Cardiac fibroblast (primary cell): ENCODE results near the gene CNOT4.

Experiments
- DNase-seq, 2 donors: peaks; one replicate each; pipeline versions ENCODE4 v3.0.0 to v3.0.0-alpha.2; 2010; ENCODE audit warnings: low read depth in 2 of 2
- H3K4me3 ChIP-seq, 2 donors: replicated peaks in 1 of 2; 1 replicate in 1 of 2; 2 replicates in 1 of 2; pipeline ENCODE4 v1.5.1; 2011; ENCODE audit warnings: low read depth in 2 of 2, low read length in 2 of 2, mild to moderate bottlenecking in 2 of 2, moderate library complexity in 1 of 2
- CTCF ChIP-seq: IDR thresholded peaks from one replicate; pipeline ENCODE4 v1.5.1; 2011; ENCODE audit warnings: low read depth, mild to moderate bottlenecking, low read length, inconsistent platforms

The CNOT4 gene

DNA sequence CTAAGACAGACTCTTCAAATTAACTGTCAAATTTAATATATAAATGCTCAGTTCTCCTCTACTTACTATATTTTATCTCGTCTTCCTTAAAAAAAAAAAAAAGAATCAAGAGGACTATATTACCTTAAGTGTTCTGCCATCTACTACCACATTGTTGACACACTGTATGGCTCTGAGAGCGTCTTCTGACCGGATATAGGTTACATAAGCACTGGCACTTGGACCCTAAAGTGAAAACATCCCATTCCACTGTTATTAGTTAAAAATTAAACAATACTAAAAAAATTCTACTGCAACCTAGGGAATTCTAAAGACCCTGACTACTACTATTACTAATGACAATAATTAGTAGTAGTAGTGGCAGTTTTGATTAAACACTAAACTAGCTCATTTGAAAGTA, 95.7 kb downstream of the CNOT4 start:
- no peak overlapping the region for H3K4me3 ChIP-seq
- DNase-seq: no peak
- TF ChIP-seq CTCF: no peak

- no peak for TF ChIP-seq CTCF
- no peak for DNase-seq
- H3K4me3 ChIP-seq: no peak overlapping the region
Measured at GRCh38 chr7:135411098-135411497, 98.8 kb downstream of the CNOT4 start.

DNA sequence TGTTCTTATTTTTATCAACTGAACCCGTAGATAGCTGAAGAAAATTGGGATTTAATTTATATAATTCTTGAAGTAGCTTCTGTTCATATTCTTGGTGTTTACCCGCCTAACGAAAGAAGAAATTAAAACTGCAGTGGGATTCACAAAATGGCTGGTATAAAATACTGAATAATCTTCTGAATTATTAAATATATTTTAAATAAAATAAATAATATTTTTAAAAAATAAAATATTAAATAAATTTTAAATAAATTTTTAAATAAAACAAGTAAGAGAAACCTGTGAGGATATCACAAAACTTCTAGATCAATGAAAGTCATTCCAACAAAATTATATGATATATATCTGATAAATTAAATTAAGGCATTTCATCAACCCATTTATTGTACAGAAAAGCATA, 99.4 kb downstream of the CNOT4 start:
- no peak for DNase-seq
- no peak overlapping the region for H3K4me3 ChIP-seq
- no peak for TF ChIP-seq CTCF

GRCh38 chr7:135409845-135410542, 99.9 kb downstream of the CNOT4 start:
- no peak for TF ChIP-seq CTCF
- H3K4me3 ChIP-seq: no peak overlapping the region
- DNase-seq: no peak

- H3K4me3 ChIP-seq: no peak overlapping the region
- no peak for DNase-seq
- TF ChIP-seq CTCF: no peak
Measured at GRCh38 chr7:135407884-135408283, 102.0 kb downstream of the CNOT4 start.

- no peak overlapping the region for H3K4me3 ChIP-seq
- TF ChIP-seq CTCF: no peak
- DNase-seq: no peak
Measured at GRCh38 chr7:135406918-135407317, 103.0 kb downstream of the CNOT4 start.

DNA sequence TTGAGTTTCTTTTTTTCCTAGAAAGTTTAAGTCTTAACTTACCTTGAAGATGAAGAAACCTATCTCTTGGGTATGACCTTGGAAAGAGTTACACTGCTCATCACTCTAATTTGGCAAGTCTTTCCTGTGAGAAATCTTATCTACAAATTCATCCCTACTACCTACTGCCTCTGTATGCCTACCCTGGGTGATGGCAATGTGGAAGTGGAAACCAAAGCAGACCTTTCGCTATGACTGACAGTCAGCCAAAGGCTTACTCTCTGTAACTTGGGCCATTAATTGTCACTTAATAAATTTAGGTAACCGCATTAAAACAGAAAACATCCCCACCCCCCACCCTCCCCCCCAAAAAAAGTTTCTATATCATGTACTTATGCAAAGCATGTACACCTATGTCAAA, 103.9 kb downstream of the CNOT4 start:
- TF ChIP-seq CTCF: no peak
- no peak overlapping the region for H3K4me3 ChIP-seq
- DNase-seq: no peak
